Activated naive CD8-positive, alpha-beta T cell treated with anti-CD3 and anti-CD28 coated beads, Interleukin-2, amount 50 U/mL, for 24 hours (primary cell): ENCODE results near the gene IMP4.

Source experiments
- ATAC-seq: fragments of 150-1000 bp; cut with Tn5 transposase; one replicate; pipeline ENCODE4 v1.10.0; 2021
- DNase-seq: peaks from one replicate; pipeline ENCODE4 v3.0.0; 2021
- H3K27ac Mint-ChIP-seq: one replicate; pipeline ENCODE4 v1.8.0; 2021; ENCODE audit warnings: mild to moderate bottlenecking, mixed read lengths
- H3K27me3 Mint-ChIP-seq: one replicate; pipeline ENCODE4 v1.8.0; 2021; ENCODE audit warnings: mixed read lengths
- H3K36me3 Mint-ChIP-seq: one replicate; pipeline ENCODE4 v1.8.0; 2021; ENCODE audit warnings: low read depth, mixed read lengths
- H3K4me1 Mint-ChIP-seq: one replicate; pipeline ENCODE4 v1.8.0; 2021; ENCODE audit warnings: mixed read lengths
- H3K4me3 Mint-ChIP-seq: one replicate; pipeline ENCODE4 v1.8.0; 2021; ENCODE audit warnings: mild to moderate bottlenecking, moderate library complexity, mixed read lengths
- H3K9me3 Mint-ChIP-seq: one replicate; pipeline ENCODE4 v1.8.0; 2021; ENCODE audit warnings: mixed read lengths

IMP4 gene

GRCh38 chr2:130387804-130388203 is 45.1 kb downstream of the IMP4 start:
- Mint-ChIP-seq H3K4me3 (no peak overlapping the region), H3K27ac (no peak overlapping the region), H3K27me3 (peaks cover 8% of the 10 kb centered on the region), H3K36me3 (peaks cover 3% of the 10 kb centered on the region), H3K9me3 (no peaks in the 10 kb centered on the region), H3K4me1 (peaks cover 13% of the 10 kb centered on the region)
- ATAC-seq (no peak), DNase-seq (no peak)

GRCh38 chr2:130388221-130388907 is 45.7 kb downstream of the IMP4 start:
- Mint-ChIP-seq H3K36me3 (no peaks in the 10 kb centered on the region), H3K27ac (no peak overlapping the region), H3K27me3 (peaks cover 10% of the 10 kb centered on the region), H3K9me3 (no peaks in the 10 kb centered on the region), H3K4me3 (no peak overlapping the region), H3K4me1 (peaks cover 13% of the 10 kb centered on the region)
- ATAC-seq (no peak), DNase-seq (no peak)

GRCh38 chr2:130389358-130389757 is 46.7 kb downstream of the IMP4 start:
- H3K9me3 Mint-ChIP-seq = no peaks in the 10 kb centered on the region
- no peaks in the 10 kb centered on the region for H3K36me3 Mint-ChIP-seq
- H3K27ac Mint-ChIP-seq = no peak overlapping the region
- no peak overlapping the region for H3K4me3 Mint-ChIP-seq
- peaks cover 13% of the 10 kb centered on the region for H3K4me1 Mint-ChIP-seq
- DNase-seq (no peak), ATAC-seq (no peak)
- peaks cover 14% of the 10 kb centered on the region for H3K27me3 Mint-ChIP-seq

GRCh38 chr2:130389783-130390182 is 47.1 kb downstream of the IMP4 start:
- Mint-ChIP-seq H3K4me1 (peaks cover 13% of the 10 kb centered on the region), H3K36me3 (no peaks in the 10 kb centered on the region), H3K27ac (no peak overlapping the region), H3K27me3 (peaks cover 14% of the 10 kb centered on the region), H3K4me3 (no peak overlapping the region), H3K9me3 (no peaks in the 10 kb centered on the region)
- no peak for ATAC-seq
- no peak for DNase-seq

DNA sequence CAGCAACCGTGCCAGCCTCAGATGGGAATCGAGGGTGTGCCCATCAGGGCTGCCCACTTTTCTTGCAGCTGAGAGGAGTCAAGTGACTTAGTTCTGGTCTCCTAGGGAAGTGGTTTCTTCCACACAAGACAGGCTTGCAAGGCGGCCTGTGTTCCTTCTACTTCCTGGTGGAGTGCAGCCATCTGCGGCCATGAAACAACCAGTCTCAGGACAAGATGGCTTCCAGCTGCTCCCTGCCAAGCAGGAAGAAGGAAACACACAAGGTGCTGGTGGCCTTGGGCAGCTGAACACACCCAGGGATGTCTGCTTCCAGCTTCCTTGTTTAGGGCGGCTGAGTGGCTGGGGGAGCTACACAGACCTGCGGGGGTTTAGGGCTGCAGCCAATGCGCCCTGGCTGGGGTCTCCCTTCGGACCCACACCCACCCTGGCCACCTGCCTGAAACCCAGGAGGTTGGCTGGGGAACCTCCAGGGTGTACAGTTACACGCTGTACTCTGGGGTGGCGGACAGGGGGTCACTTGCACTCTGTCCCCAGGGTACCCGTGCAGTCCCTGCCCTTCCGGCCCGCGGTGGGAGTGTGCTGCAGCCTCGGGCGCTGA is 47.9 kb downstream of the IMP4 start:
- H3K27ac Mint-ChIP-seq = no peak overlapping the region
- peaks cover 14% of the 10 kb centered on the region for H3K27me3 Mint-ChIP-seq
- no peak for DNase-seq
- no peaks in the 10 kb centered on the region for H3K9me3 Mint-ChIP-seq
- peak overlapping the region; percentile 77 for H3K4me3 Mint-ChIP-seq
- H3K4me1 Mint-ChIP-seq = peaks cover 13% of the 10 kb centered on the region
- no peaks in the 10 kb centered on the region for H3K36me3 Mint-ChIP-seq
- ATAC-seq = peak; percentile 10

GRCh38 chr2:130391058-130391871 is 48.6 kb downstream of the IMP4 start:
- H3K4me3 Mint-ChIP-seq = peak overlapping the region; percentile 77
- ATAC-seq (peak; percentile 99), DNase-seq (peak; percentile 84)

DNA sequence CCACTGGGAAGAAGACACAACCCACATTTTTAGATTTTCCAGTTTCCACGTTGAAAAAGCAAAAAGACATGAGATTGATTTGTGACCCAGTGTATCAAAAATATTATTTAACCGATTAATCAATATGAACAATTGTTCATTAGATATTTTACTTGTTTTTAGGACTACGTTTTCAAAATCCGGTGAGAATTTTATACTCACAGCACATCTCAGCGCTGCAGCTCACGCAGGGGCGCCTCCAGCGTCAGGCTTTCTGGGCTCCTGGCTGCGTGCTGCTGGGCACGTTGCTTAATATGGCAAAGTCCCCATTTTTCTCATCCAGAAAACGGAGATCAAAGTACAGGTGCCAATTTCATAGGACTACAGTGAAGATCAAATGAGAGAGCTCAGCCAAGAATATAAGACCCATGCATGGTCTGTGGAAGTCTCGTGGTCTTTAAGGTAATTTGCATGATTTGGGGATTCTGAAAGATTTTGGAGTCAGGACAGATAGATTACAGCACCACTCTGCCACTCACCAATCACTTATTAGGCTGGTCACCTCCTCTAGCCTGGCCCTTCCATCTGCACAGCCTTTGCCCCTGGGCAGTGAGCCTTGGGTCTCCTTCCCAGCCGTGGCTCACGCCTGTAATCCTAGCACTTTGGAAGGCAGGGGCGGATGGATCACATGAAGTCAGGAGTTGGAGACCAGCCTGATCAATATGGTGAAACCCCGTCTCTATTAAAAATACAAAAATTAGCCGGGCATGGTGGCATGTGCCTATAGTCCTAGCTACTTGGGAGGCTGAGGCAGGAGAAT is 49.4 kb downstream of the IMP4 start:
- ATAC-seq = no peak
- H3K36me3 Mint-ChIP-seq = no peaks in the 10 kb centered on the region
- H3K9me3 Mint-ChIP-seq = no peaks in the 10 kb centered on the region
- DNase-seq = peak; percentile 34
- H3K27me3 Mint-ChIP-seq = peaks cover 20% of the 10 kb centered on the region
- H3K4me1 Mint-ChIP-seq = peaks cover 11% of the 10 kb centered on the region
- H3K27ac Mint-ChIP-seq = peak overlapping the region; percentile 35
- H3K4me3 Mint-ChIP-seq = peak overlapping the region; percentile 77

More at GRCh38 chr2:130391058-130391871, 48.6 kb downstream of the IMP4 start:
- Mint-ChIP-seq H3K9me3 (no peaks in the 10 kb centered on the region), H3K36me3 (no peaks in the 10 kb centered on the region), H3K27me3 (peaks cover 19% of the 10 kb centered on the region), H3K4me1 (peaks cover 11% of the 10 kb centered on the region), H3K27ac (peak overlapping the region; percentile 67)

- Mint-ChIP-seq H3K36me3 (no peaks in the 10 kb centered on the region), H3K4me3 (no peak overlapping the region), H3K9me3 (no peaks in the 10 kb centered on the region), H3K27ac (no peak overlapping the region), H3K4me1 (peaks cover 11% of the 10 kb centered on the region), H3K27me3 (peaks cover 21% of the 10 kb centered on the region)
- no peak for ATAC-seq
- DNase-seq = no peak
Observed at GRCh38 chr2:130393318-130393910, 50.7 kb downstream of the IMP4 start.
